Left renal pelvis (tissue), 4 donors: Measurements from ENCODE around the gene TMEM88. TPM values are rescaled to one million over a fixed set of nuclear protein-coding genes. Genes with fewer than 3 reads are reported as not detected.
"Not testable (repeated sequence)": the region's sequence is repeated elsewhere in the genome, so short reads cannot be mapped to it uniquely, and the experiment has no call there.

Source experiments
- DNase-seq, 4 donors: peaks; one replicate each; pipeline ENCODE4 v3.0.0-alpha.2; 2013; ENCODE audit warnings: low read depth in 4 of 4, low spot score in 3 of 4
- polyA plus RNA-seq, 4 donors: library from polyadenylated mRNA; unstranded; fragments of 120-200 nt; gene quantifications; one replicate each; pipeline ENCODE4 v1.2.1, GENCODE V29; 2013; ENCODE audit not compliant: insufficient read length in 4 of 4

TMEM88 gene
- polyA plus RNA-seq, 4 donors, result 13.4 to 26.9 (median 24.7) TPM

GRCh38 chr17:7853691-7854038 lies 1.2 kb upstream of the TMEM88 start:
- no peak for DNase-seq

DNA sequence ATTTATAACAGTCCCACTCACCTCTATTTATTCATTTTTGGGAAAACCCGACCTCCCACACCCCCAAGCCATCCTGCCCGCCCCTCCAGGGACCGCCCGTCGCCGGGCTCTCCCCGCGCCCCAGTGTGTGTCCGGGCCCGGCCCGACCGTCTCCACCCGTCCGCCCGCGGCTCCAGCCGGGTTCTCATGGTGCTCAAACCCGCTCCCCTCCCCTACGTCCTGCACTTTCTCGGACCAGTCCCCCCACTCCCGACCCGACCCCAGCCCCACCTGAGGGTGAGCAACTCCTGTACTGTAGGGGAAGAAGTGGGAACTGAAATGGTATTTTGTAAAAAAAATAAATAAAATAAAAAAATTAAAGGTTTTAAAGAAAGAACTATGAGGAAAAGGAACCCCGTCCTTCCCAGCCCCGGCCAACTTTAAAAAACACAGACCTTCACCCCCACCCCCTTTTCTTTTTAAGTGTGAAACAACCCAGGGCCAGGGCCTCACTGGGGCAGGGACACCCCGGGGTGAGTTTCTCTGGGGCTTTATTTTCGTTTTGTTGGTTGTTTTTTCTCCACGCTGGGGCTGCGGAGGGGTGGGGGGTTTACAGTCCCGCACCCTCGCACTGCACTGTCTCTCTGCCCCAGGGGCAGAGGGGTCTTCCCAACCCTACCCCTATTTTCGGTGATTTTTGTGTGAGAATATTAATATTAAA lies 638 bp upstream of the TMEM88 start:
- no peak for DNase-seq

- no peak for DNase-seq
Measured at GRCh38 chr17:7855660-7856010, 769 bp downstream of the TMEM88 start.

DNA sequence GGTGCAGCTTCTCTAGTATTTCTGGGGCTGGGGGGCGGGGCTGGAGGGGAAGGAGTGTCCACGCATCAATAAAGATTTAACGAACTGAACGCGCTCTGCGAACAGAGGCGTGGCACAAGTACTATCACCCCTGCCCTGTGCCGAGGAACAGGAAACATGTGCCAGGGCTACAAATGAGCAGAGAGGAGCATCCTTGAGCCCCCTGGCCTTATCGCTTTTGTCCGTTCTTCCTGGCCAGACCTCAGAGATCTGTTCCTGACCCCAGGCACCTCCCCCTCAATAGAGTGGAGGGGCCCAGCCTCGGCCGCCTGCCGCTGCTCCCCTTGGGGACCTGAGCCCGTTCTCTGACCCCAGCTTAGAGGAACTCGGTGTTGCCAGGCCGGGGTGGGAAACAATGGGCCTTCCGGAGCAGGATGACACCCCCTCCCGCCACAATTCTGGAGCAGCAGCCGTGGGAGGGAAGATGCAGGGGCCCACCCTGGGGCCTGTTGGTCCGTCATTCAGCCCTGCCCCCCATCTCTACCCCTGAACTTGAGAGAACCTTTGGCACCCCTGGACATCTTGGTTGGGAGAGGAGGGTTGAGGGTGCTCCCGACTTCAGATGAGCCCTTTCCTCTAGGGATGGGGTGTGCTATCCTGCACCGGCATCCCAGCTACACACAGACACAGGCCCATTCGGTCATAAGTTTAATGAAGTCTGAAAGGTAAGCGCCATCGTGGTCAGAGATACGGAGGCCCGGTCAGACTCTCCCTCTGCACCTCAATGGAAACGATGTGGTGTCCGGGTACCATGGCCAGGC lies 1.3 kb downstream of the TMEM88 start:
- peak in 1 of 4 donors; percentile 36 for DNase-seq

GRCh38 chr17:7856811-7857712 lies 2.2 kb downstream of the TMEM88 start, which contains the start of gene NAA38:
NAA38 (minus strand) TSS chr17:7857559; CDS start chr17:7857463, 96 bp downstream.
- peak; percentile 98 to 100 (median 99) for DNase-seq

DNA sequence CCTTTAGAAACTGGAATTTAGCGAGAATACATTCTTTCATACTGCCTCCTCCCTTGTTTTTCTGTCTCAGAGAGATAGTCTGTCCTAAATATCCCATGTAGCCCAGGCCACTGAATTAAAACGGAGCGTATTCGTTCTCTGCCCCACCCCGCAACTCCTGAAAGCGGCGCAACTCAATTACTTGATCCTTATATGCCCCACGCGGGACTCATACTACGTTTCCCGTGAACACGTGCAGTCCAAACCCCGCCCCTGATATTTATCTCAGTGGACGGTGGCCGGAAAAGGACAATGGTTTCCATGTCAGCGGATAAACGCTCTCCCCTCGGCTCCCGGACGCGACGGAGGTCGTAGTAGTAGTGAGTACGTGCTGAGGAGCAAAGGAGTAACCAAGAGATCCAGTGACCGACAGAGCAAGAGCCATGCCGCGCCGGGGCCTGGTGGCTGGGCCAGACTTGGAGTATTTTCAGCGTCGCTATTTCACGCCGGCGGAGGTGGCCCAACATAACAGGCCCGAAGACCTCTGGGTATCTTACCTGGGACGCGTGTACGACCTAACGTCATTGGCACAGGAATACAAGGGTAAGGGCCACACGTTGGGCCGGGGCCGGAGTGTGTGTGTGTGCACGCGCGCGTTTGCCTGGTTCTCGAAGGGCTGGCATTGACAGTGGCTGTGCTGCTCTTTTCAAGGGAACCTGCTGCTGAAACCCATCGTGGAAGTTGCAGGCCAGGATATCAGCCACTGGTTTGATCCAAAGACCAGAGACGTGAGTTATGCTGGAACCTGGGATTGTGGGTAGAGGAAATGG lies 3.1 kb downstream of the TMEM88 start, which contains the start of gene CYB5D1:
Gene CYB5D1 (plus strand): TSS at position 291 of the 809 bp plus-strand sequence. CDS start 132 bp downstream, at position 423.
- peak in 3 of 4 donors; percentile 87 to 91 (median 90) for DNase-seq

DNA sequence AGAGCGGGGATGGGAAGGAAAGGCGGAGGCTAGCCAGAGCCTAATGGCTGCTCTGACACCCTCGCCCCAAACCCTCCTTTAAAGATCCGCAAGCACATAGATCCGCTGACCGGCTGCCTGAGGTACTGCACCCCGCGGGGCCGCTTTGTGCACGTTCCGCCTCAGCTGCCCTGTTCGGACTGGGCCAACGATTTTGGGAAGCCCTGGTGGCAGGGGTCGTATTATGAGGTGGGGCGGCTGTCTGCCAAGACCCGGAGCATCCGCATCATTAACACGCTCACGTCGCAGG lies 3.6 kb downstream of the TMEM88 start:
- DNase-seq, result no peak

DNA sequence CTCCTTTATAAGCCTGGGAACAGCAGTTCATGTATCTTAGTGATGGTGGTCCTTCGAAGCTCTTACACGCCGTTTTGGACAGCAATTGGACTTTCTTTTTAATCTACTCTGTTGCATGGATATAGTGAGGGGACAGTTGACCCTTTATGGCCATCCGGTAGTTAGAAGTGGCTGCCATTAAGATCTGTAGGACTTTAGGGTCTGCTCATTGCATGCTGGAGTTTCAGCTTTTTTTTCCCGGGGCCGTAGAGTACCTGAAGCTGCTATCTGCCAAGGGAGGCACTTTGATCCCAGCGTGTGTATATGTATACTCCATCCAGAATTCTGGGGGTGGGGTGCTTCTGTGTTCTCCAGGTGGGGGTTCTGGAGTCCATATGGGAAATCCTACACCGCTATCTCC lies 4.2 kb downstream of the TMEM88 start:
- no peak for DNase-seq

GRCh38 chr17:7862692-7863437 lies 8.0 kb downstream of the TMEM88 start:
- DNase-seq, result peak in 1 of 4 donors; percentile 56

- DNase-seq, result not testable (repeated sequence)
Measured at GRCh38 chr17:7864384-7864783, 9.5 kb downstream of the TMEM88 start.

DNA sequence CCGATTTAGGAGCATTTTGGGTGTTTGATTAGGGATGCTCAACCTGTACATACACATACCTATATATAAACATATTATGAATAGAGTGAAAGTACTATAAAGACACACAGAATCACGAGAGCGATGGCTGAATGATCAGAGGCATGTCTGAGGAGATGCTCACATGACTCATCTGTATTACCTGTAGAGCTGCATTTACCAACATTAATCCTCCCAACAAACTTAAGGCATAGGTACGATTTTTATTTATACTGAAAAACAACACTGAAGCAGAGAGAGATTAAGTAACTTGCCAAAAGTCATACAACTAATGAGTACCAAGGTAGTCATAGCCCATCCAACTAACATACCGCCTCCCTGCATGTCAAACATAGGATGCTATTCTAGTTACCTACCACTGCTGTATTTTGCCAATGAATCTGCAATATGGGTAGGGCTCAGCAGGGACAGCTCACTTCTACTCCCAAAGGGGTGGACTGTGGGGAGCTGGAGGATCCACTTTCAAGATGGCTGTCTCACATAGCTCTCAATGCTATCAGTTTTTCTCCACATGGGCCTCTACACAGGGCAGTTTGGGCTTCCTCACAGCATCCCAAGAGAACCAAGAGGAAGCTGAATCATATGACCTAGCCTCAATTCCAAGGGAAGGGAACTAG lies 10.3 kb downstream of the TMEM88 start:
- no peak for DNase-seq

GRCh38 chr17:7867881-7868329 lies 13.0 kb downstream of the TMEM88 start:
- DNase-seq, result no peak

- DNase-seq, result no peak
Measured at GRCh38 chr17:7873051-7873450, 18.2 kb downstream of the TMEM88 start.

DNA sequence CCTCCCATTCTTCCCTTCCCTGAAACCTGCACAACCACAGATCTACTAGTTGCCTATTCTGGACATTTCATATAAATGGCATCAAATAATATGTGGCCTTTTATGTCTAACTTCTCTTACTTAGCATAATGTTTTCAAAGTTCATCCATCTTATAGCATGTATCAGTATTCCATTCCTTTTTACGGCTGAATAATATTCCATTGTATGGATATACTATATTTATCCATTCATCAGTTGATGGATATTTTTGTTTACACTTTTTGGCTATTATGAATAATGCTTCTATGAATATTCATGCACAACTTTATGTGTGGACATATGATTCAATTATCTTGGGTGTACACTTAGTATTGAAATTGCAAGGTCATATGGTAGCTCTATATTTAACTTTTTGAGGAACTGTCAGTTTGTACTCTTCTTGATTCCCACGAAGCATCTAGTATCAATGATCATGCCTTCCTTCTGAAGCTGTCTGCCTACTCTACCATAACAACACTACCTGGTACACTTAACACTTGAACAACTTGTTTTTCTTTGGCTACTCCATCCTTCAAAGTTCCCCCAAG lies 21.0 kb downstream of the TMEM88 start:
- DNase-seq, result no peak

- DNase-seq, result no peak
Measured at GRCh38 chr17:7878234-7878633, 23.4 kb downstream of the TMEM88 start.

GRCh38 chr17:7880076-7880868 lies 25.4 kb downstream of the TMEM88 start:
- DNase-seq, result no peak

- no peak for DNase-seq
Measured at GRCh38 chr17:7881276-7882054, 26.6 kb downstream of the TMEM88 start.
